GM12873 (cell line): Measurements from ENCODE around the gene COX7A2.

Experiments
- CTCF ChIP-seq: IDR thresholded peaks from 2 replicates; pipeline ENCODE4 v1.5.1; 2012; ENCODE audit warnings: low read depth, mild to moderate bottlenecking, moderate library complexity, low read length, control low read depth; ENCODE audit not compliant: insufficient read depth; ENCODE audit errors: missing control alignments

COX7A2 gene

GRCh38 chr6:75249837-75250236, 6.2 kb upstream of the COX7A2 start:
- TF ChIP-seq CTCF, result no peak

DNA sequence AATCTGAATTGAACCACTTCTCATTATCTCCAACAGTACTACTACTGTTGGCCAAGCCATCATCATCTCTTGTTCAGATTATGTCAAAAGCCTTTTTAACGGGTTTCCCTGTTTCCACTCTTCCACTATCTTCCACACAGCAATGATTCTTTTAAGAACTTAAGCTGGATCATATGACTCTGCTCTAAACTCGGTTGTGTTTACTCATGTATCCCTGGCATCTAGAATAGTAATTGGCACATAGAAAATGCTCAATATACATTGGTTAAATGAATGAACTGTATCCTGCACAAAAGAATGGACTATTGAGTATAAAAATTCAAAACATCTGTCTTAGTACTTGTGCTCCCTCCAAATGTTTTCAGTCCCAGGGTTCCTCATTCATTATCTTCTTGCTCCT, 2.8 kb upstream of the COX7A2 start:
- no peak for TF ChIP-seq CTCF

DNA sequence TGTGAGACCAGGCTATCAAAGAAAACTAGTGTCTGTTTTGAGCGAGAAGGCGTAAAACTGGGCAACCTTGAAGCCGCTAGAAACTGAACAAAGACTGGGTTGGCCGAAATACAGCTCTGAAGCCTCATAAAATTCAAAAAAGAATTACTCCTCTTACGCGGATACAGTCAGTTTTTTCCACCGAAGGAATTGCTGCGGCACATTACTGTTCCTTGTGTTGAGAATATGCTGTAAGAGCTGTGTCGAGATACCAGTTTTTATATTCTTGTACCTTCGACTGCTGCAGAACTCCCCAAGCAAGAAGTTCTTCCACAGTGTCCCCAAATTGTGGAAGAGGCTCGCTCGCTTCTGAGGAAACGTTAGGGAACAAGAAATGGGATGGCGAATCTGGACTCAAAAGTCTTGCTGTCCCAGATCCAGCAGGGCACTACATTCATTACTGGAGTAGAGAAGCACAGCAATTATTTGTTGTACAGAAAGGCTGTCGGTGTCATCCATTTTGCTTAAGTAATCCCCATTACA, 523 bp upstream of the COX7A2 start:
- TF ChIP-seq CTCF, result no peak

DNA sequence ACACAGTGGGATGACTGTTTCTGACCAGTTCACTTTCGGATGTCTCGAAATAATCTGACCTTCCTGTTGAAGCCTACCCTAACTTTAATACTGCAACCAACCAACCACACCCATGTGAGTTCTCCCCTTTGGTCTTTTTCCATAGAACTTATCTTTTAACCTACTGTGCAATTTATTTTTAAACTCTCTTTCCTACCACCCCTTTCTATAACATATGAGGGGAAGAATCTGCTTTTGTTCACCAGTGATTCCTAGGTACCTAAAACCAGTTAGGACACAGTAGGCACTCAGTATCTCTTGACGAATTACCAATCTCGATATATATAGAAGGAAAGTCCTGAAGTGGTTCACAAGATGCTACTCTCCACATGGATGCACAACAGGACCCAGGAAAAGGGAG, 7.0 kb downstream of the COX7A2 start:
- TF ChIP-seq CTCF, result no peak

DNA sequence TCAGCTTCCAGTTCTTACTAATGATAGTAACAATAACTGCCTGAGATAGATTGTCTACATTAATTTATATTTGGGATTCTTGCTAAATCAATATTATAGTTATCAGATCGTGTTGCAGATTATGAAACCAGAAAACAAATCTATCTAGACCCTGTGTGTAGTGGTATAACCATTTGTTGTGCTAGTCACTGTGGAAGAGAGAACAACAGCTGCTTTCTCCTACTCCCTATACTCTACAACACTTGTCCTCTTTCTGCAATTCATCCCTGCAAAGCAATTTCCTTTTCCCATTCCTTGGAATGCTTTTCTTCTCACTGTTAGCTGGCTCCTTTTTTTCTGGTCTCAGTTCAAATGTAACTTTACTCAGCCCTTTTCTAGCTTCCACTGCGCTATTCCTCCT, 8.3 kb downstream of the COX7A2 start:
- no peak for TF ChIP-seq CTCF

DNA sequence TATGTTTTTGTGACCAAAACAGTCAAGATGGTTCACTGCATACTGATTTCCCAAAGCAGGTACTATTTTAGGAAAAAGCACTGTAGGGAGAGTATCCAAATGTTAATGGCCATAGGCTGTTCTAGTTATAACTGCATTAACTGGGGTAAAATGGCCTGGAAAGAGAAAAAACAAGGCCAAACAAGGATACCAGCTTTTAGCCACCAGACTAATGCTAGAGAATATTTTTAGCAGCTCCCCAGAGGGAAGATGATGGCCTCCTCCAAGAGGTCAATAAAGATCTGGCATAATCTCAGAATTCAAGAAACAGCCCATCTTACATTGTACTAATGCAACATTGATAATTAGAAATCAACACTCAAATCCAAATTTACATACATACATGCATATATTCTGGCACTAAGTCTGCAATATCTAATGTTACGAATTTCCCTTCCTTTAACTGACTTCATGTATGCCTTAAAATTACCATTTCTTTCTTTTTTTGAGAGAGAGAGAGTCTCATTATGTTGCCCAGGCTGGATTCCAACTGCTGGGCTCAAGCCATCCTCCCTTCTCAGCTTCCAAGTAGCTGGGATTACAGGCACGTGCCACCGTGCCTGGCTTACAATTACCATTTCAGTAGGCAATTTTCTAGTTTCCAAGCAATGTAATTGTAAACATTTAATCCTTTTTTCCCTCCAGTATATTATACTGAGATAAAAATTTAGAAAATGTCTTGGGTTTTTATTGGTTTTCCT, 9.3 kb downstream of the COX7A2 start:
- no peak for TF ChIP-seq CTCF

DNA sequence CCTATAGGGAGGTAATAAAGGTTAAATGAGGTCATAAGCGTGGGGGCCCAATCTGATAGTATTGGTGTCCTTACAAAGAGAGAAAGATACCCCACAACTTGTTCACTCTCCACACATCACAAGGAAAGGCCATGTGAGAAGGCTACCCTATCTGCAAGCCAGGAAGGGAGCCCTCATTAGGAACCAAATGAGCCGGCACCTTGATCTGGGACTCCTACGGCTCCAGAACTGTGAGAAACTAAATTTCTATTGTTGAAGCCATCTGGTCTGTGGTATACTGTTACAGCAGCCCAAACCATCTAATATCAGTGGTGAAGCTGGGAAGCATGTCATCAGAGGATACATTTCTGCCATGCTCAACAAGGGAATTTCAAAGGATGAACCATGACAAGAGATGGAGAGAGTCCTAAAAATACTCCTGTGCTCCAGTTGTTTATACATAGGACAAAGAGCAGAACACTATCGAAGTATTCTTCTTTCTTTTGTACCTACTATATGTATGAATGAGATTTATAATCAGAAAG, 10.4 kb downstream of the COX7A2 start:
- no peak for TF ChIP-seq CTCF
